CD4-positive, alpha-beta T cell treated with Interferon gamma for 1 hour (primary cell): ENCODE data around the gene CWC27.

Source experiments
- DNase-seq: peaks from one replicate; pipeline ENCODE4 v3.0.0-alpha.2; 2020

CWC27 gene

DNA sequence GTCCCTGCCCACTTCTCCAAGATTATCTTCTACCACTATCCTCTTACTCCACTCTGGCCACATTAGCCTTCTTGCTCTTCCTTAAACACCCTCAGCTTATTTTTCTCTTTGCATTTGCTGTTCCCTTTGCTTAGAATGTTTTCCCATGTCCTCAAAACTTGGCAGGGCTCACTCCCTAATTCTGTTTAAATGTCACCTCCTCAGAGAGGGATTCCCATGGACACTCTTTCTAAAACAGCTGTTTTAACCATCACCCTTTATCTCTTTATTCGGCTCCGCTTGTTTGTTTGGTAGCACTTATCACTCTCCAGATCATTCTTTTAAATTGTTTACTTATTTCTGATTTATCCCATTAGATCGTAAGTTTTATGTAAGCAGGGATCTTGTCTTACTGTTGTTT lies 278.5 kb downstream of the CWC27 start:
- no peak for DNase-seq

- DNase-seq = no peak
Measured at GRCh38 chr5:65047948-65048690, 279.4 kb downstream of the CWC27 start.

GRCh38 chr5:65050140-65050539 lies 281.4 kb downstream of the CWC27 start:
- no peak for DNase-seq

DNA sequence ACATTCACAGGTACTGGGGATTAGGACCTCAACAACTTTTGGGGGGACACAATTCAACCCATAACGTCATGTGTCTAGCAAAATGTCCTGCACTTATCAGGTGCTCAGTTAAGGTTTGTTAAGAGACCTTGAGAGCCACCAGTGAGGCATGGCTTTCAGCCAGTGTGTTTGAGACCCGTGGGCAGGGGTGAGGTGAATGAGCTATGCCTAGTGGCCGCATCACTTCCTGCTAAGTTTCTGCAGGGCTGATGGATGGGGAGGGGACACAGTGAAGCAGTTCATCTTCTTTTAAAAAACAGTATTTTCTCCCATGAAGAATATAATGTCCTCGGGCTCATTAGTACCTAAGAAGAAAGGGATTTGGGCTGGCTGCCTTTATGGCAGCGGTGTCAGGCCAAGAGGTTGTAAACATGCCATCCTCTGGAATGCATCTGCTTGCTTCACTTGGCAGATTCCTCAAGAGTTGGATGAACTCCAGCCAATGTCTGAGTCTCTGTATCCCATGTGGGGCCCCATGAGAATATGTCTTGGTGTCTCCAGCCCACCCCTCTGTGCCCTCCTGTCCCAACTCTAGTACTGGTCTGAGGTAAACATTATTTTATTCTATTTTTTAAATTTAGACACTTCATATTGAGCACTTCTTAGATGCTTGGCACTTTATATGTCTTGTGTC lies 282.2 kb downstream of the CWC27 start:
- no peak for DNase-seq

DNA sequence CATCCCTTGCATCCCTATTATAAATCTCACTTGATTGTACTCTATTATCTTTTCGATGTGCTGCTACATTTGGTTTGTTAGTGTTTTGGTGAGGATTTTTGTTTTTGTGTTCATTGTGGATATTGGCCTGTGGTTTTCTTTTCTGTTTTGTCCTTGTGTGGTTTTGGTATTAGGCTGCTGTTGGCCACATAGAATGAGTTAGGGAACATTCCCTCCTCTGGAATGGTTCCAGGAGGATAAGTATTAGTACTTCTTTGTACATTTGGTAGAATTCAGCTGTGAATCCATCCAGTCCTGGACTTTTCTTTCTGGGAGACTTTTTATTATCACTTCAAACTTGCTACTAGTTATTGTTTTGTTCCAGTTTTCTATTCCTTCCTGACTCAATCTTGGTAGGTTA lies 287.2 kb downstream of the CWC27 start:
- no peak for DNase-seq

DNA sequence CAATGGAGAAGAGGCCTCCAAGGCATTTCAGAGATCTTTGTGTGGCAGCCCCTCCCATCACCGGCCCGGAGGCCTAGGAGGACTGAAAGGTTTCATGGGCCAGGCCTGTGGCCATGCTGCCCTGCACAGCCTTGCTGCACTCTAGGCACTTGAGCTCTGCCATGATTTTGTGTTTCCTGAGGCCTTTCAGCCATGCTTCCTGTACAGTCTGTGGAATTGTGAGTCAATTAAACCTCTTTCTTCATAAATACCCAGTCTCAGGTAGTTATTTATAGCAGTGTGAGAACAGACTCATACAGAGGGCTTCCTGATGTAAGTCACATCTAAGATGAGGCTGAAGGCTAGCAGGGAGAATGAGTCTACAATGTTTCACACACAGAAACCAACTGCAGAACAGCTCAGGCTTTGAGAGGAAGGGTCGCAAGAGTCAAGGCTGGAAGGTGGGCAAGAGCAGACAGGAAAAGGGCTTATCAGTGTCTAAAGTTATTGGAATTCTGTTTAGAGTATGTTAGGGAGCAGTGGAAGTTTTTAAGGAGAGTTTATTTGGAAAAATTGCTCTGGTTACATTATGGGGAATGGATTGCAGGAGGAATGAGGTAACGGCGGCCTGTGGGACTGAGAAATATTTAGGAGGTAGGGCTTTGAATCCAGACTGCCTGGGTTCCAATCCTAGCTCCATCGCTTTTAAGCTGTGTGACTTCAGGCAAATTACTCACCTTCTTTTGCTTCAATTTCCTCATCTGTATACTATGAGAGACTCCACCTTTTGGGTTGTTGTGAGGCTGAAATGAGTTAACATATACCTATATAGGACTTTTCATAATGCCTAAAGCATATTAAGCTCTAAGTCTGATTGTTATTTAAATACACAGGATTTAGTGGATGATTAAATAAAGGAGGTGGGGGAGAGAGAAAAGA lies 291.2 kb downstream of the CWC27 start:
- no peak for DNase-seq

DNA sequence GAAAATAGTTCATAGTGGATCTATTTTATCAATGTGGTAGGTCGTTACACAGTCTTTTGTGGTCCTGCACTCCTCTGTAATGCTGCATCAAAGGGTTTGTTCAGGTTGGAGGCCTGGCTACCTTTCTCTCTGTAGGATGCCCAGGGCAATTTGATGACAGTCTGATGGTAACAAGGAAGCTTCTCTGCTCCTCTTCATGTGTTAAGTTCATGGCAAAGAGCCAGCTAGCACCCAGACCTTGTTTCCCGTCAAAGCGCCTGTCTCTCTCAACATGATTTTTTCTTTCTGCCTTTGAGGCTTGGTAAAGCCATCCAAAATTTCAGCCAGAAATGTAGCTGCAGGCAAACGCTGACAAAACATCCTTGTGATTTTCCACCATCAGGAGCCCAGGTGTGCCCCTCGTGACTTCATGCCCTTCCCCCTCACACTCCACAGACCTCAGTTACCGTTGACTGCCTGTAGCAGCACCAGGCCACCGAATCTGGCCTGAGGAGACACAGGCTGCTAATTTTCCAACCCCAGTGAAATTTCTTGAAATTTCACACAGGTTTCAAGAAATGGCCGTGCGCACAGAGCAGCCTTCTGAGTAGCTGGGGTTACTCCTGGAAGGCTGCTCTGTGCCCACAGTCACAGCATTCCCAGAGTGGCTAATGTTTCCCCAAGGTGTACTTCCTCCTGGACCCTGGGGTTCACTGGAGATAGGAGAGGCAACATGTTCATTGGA lies 292.7 kb downstream of the CWC27 start:
- peak; percentile 9 for DNase-seq

GRCh38 chr5:65061974-65062353 lies 293.2 kb downstream of the CWC27 start:
- DNase-seq = no peak

- no peak for DNase-seq
Measured at GRCh38 chr5:65062469-65063083, 293.8 kb downstream of the CWC27 start.

- DNase-seq = no peak
Measured at GRCh38 chr5:65065001-65065511, 296.3 kb downstream of the CWC27 start.

- no peak for DNase-seq
Measured at GRCh38 chr5:65066387-65067146, 297.8 kb downstream of the CWC27 start.

GRCh38 chr5:65067147-65067506 lies 298.4 kb downstream of the CWC27 start:
- DNase-seq = no peak
